ENCODE data around the gene RIPK4. TPM values are rescaled to one million over a fixed set of nuclear protein-coding genes. Genes with fewer than 3 reads are reported as not detected.

Gene RIPK4
- total and polyA plus RNA-seq, 2 donors (not counting 1 experiment from before 2014, with no cell fraction given) = not detected

DNA sequence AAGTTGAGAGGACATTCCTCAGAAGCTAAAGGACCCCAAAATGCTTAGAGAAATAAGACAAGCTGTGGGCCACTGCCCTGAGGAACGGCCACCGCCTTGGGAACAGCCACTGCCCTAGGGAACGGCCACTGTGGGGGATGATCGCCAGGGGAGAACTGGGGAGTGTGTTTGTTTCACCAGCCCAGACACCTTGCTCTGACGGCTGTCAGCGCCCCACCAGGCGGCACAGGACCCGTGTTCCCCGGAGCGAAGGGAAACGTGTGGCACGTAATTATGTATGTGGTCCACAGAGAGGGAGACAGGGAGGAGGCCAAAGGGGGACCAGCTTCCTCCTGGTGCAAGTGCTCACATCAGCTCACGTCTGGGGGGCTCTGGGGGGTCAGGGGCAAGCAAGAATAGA, 45.8 kb upstream of the RIPK4 start:
- intact Hi-C loops (cut with micrococcal nuclease) = no loop called here
- no peaks in the 10 kb centered on the region for H3K9me3 Mint-ChIP-seq (ENCODE audit: insufficient read depth)
- 97% methylated on average over 13 of the region's 13 CpGs for WGBS (ENCODE audit: insufficient coverage)
- no peak overlapping the region for H3K4me3 ChIP-seq (ENCODE audit: control extremely low read depth in 1 of 5, extremely low read depth in 1 of 5, insufficient read depth in 1 of 5, low read depth in 2 of 5, low read length in 4 of 5)
- H4K20me1 ChIP-seq (ENCODE audit: control insufficient read depth, insufficient read depth, low read length, poor library complexity, severe bottlenecking) = no peaks in the 10 kb centered on the region
- H3K9ac ChIP-seq (ENCODE audit: low read length) = no peak overlapping the region
- peaks cover 0 to 5% of the 10 kb centered on the region in 2 donors for H3K4me1 ChIP-seq (ENCODE audit: control insufficient read depth in 2 of 2, insufficient read depth in 2 of 2, low read length in 2 of 2)
- no peak overlapping the region for H3K27ac ChIP-seq (ENCODE audit: low read length in 2 of 2)
- ChIA-PET CTCF (interaction anchor here (1.3 kb wide), 1 partner anchor 305 kb away, joined by 3 read pairs; no protein-coding TSS in a partner anchor), POLR2A (no interaction called here)
- H3K4me3 Mint-ChIP-seq = no peak overlapping the region
- ATAC-seq (ENCODE audit: low read depth) (no peak), DNase-seq (no peak)
- peaks cover 0 to 57% of the 10 kb centered on the region in 2 experiments for H3K36me3 ChIP-seq (replicated peaks in 1 of 2; ENCODE audit: control extremely low read depth in 1 of 2, control insufficient read depth in 1 of 2, extremely low read depth in 1 of 2, insufficient read depth in 2 of 2, low read length in 1 of 2)
- no peaks in the 10 kb centered on the region for H3K9me3 ChIP-seq (ENCODE audit: control extremely low read depth in 1 of 3, control insufficient read depth in 2 of 3, insufficient read depth in 1 of 3, low read length in 2 of 3)
- no peak overlapping the region for H3K4me2 ChIP-seq (replicated peaks; ENCODE audit: low read depth, low read length, poor library complexity, severe bottlenecking)
- H2AFZ ChIP-seq (ENCODE audit: insufficient read depth, low read depth, low read length, poor library complexity, severe bottlenecking) = no peak overlapping the region
- no peaks in the 10 kb centered on the region for H3K27me3 Mint-ChIP-seq
- H3K27ac Mint-ChIP-seq = no peak overlapping the region
- TF ChIP-seq EZH2 (IDR thresholded peaks at IDR 0.05; ENCODE audit: borderline replicate concordance, insufficient read depth, low read depth, low read length, poor library complexity, severe bottlenecking) = no peak
- TF ChIP-seq CTCF (IDR thresholded peaks at IDR 0.05) = no peak
- H3K27me3 ChIP-seq (replicated peaks in 1 of 4; ENCODE audit: control extremely low read depth in 1 of 4, control insufficient read depth in 3 of 4, insufficient read depth in 4 of 4, low read length in 3 of 4) = no peaks in the 10 kb centered on the region
- H3K79me2 ChIP-seq (ENCODE audit: control insufficient read depth, insufficient read depth, low read length) = no peaks in the 10 kb centered on the region
- H3K4me1 Mint-ChIP-seq = peaks cover 8% of the 10 kb centered on the region

DNA sequence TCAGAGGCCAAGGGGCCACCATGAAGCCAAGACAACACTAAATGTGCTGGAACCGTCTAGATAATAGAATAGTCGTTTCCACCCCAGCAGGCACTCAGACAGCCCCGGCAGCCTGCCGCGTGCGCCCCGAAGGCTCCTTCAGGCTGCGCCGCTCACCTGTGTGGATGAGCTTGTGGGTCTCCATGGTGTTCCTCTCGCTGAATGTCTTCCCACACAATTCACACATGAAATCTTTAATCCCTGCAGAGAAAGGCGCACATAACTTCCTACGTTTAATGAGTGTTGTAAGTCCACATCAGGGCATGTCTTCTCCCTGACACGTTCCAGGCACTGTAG, 43.7 kb upstream of the RIPK4 start:
- H3K4me3 ChIP-seq (ENCODE audit: control extremely low read depth in 1 of 5, extremely low read depth in 1 of 5, insufficient read depth in 1 of 5, low read depth in 2 of 5, low read length in 4 of 5) = no peak overlapping the region
- WGBS (ENCODE audit: insufficient coverage) = 100% methylated on average over 6 of the region's 13 CpGs
- ChIA-PET CTCF (no interaction called here), POLR2A (no interaction called here)
- no peak overlapping the region for H3K9ac ChIP-seq (ENCODE audit: low read length)
- H4K20me1 ChIP-seq (ENCODE audit: control insufficient read depth, insufficient read depth, low read length, poor library complexity, severe bottlenecking) = peaks cover 3% of the 10 kb centered on the region
- no peaks in the 10 kb centered on the region for H3K27me3 Mint-ChIP-seq
- ATAC-seq (ENCODE audit: low read depth) (no peak), DNase-seq (no peak)
- no peaks in the 10 kb centered on the region for H3K4me1 ChIP-seq (ENCODE audit: control insufficient read depth in 2 of 2, insufficient read depth in 2 of 2, low read length in 2 of 2)
- TF ChIP-seq EZH2 (IDR thresholded peaks at IDR 0.05; ENCODE audit: borderline replicate concordance, insufficient read depth, low read depth, low read length, poor library complexity, severe bottlenecking) (no peak), CTCF (IDR thresholded peaks at IDR 0.05) (no peak)
- peaks cover 0 to 53% of the 10 kb centered on the region in 2 experiments for H3K36me3 ChIP-seq (replicated peaks in 1 of 2; ENCODE audit: control extremely low read depth in 1 of 2, control insufficient read depth in 1 of 2, extremely low read depth in 1 of 2, insufficient read depth in 2 of 2, low read length in 1 of 2)
- no peaks in the 10 kb centered on the region for H3K4me1 Mint-ChIP-seq
- intact Hi-C loops (cut with micrococcal nuclease) = no loop called here
- H3K9me3 Mint-ChIP-seq (ENCODE audit: insufficient read depth) = peaks cover 4% of the 10 kb centered on the region
- H3K27me3 ChIP-seq (replicated peaks in 1 of 4; ENCODE audit: control extremely low read depth in 1 of 4, control insufficient read depth in 3 of 4, insufficient read depth in 4 of 4, low read length in 3 of 4) = no peaks in the 10 kb centered on the region
- no peaks in the 10 kb centered on the region for H3K9me3 ChIP-seq (ENCODE audit: control extremely low read depth in 1 of 3, control insufficient read depth in 2 of 3, insufficient read depth in 1 of 3, low read length in 2 of 3)
- H3K27ac Mint-ChIP-seq = no peak overlapping the region
- H3K27ac ChIP-seq (ENCODE audit: low read length in 2 of 2) = no peak overlapping the region
- peaks cover 2% of the 10 kb centered on the region for H3K79me2 ChIP-seq (ENCODE audit: control insufficient read depth, insufficient read depth, low read length)
- H3K4me3 Mint-ChIP-seq = no peak overlapping the region
- H2AFZ ChIP-seq (ENCODE audit: insufficient read depth, low read depth, low read length, poor library complexity, severe bottlenecking) = no peak overlapping the region
- H3K4me2 ChIP-seq (replicated peaks; ENCODE audit: low read depth, low read length, poor library complexity, severe bottlenecking) = no peak overlapping the region

All from B cell (primary cell).